CD14-positive monocyte (primary cell): Measurements from ENCODE around the gene SPECC1L. TPM values are rescaled to one million over a fixed set of nuclear protein-coding genes. Genes with fewer than 3 reads are reported as not detected.

Source experiments
- DNase-seq, 3 donors: peaks; one replicate each; pipeline ENCODE4 v3.0.0-alpha.2; 2011 to 2022
- H2AFZ ChIP-seq: 2 replicates; pipeline ENCODE4 v1.6.0; 2012; ENCODE audit warnings: mild to moderate bottlenecking, low read depth, low read length, inconsistent platforms; ENCODE audit not compliant: insufficient read depth, poor library complexity, severe bottlenecking
- H3K27ac ChIP-seq, 2 donors: 1 replicate in 1 of 2; 2 replicates in 1 of 2; pipeline ENCODE4 v1.5.1; 2012 to 2013; ENCODE audit warnings: low read length in 2 of 2, control low read depth in 1 of 2, inconsistent platforms in 1 of 2, low read depth in 1 of 2, mild to moderate bottlenecking in 1 of 2
- H3K27me3 ChIP-seq, 2 donors: one replicate each; pipeline versions ENCODE4 v1.6.0 to v1.6.1; 2011 to 2013; ENCODE audit warnings: low read length in 2 of 2; ENCODE audit not compliant: control insufficient read depth in 2 of 2, insufficient read depth in 2 of 2
- H3K36me3 ChIP-seq, 2 donors: replicated peaks in 1 of 2; 1 replicate in 1 of 2; 2 replicates in 1 of 2; pipeline versions ENCODE4 v1.5.1 to v1.6.1; 2012 to 2013; ENCODE audit warnings: low read length in 2 of 2, control low read depth in 1 of 2, inconsistent platforms in 1 of 2, mild to moderate bottlenecking in 1 of 2; ENCODE audit not compliant: insufficient read depth in 2 of 2, control insufficient read depth in 1 of 2
- H3K4me1 ChIP-seq, 2 donors: 1 replicate in 1 of 2; 2 replicates in 1 of 2; pipeline versions ENCODE4 v1.5.1 to v1.6.1; 2012 to 2013; ENCODE audit warnings: low read length in 2 of 2, control low read depth in 1 of 2, inconsistent platforms in 1 of 2, mild to moderate bottlenecking in 1 of 2, moderate library complexity in 1 of 2; ENCODE audit not compliant: insufficient read depth in 2 of 2, control insufficient read depth in 1 of 2
- H3K4me2 ChIP-seq: replicated peaks from 2 replicates; pipeline ENCODE3; 2012; ENCODE audit warnings: low read length, moderate library complexity, mild to moderate bottlenecking; ENCODE audit not compliant: poor library complexity, severe bottlenecking; ENCODE audit errors: extremely low read depth
- H3K4me3 ChIP-seq, 3 experiments: fragments of 200-600 bp in 1 of 3; sonication (generic) in 1 of 3; replicated peaks in 1 of 3; 1 replicate in 2 of 3; 2 replicates in 1 of 3; pipeline ENCODE4 v1.5.1; 2011 to 2013; ENCODE audit warnings: low read length in 3 of 3, mild to moderate bottlenecking in 3 of 3, control low read depth in 2 of 3, low read depth in 2 of 3, inconsistent platforms in 1 of 3, moderate library complexity in 1 of 3
- H3K79me2 ChIP-seq: 2 replicates; pipeline ENCODE4 v1.6.0; 2012; ENCODE audit warnings: mild to moderate bottlenecking, control low read depth, inconsistent platforms, low read length, moderate library complexity; ENCODE audit not compliant: insufficient read depth
- H3K9ac ChIP-seq: 2 replicates; pipeline ENCODE4 v1.6.0; 2017; ENCODE audit warnings: low read length, mild to moderate bottlenecking; ENCODE audit not compliant: insufficient read depth, poor library complexity, severe bottlenecking
- H3K9me3 ChIP-seq, 2 donors: replicated peaks in 1 of 2; 1 replicate in 1 of 2; 2 replicates in 1 of 2; pipeline versions ENCODE4 v1.5.1 to v1.6.1; 2012 to 2013; ENCODE audit warnings: low read length in 2 of 2, control low read depth in 1 of 2; ENCODE audit not compliant: control insufficient read depth in 1 of 2, insufficient read depth in 1 of 2
- H4K20me1 ChIP-seq: 2 replicates; pipeline ENCODE4 v1.6.0; 2012; ENCODE audit warnings: mild to moderate bottlenecking, low read length, control low read depth, moderate library complexity; ENCODE audit not compliant: insufficient read depth
- H3K27ac Mint-ChIP-seq, 7 donors: one replicate each; pipeline ENCODE4 v1.8.0; 2020; ENCODE audit warnings: mild to moderate bottlenecking in 7 of 7, mixed read lengths in 7 of 7, moderate library complexity in 6 of 7, inconsistent platforms in 2 of 7
- H3K27me3 Mint-ChIP-seq, 3 donors: one replicate each; pipeline ENCODE4 v1.8.0; 2021 to 2022; ENCODE audit warnings: low read depth in 3 of 3, mild to moderate bottlenecking in 3 of 3, mixed read lengths in 3 of 3, moderate library complexity in 3 of 3, inconsistent platforms in 1 of 3
- H3K36me3 Mint-ChIP-seq, 2 donors: one replicate each; pipeline ENCODE4 v1.8.0; 2020; ENCODE audit warnings: mixed read lengths in 2 of 2, inconsistent platforms in 1 of 2, mild to moderate bottlenecking in 1 of 2
- H3K4me1 Mint-ChIP-seq: one replicate; pipeline ENCODE4 v1.8.0; 2020; ENCODE audit warnings: mild to moderate bottlenecking, mixed read lengths
- H3K4me3 Mint-ChIP-seq, 2 donors: one replicate each; pipeline ENCODE4 v1.8.0; 2020; ENCODE audit warnings: mild to moderate bottlenecking in 2 of 2, mixed read lengths in 2 of 2, moderate library complexity in 1 of 2
- H3K9me3 Mint-ChIP-seq, 7 donors: one replicate each; pipeline ENCODE4 v1.8.0; 2020 to 2022; ENCODE audit warnings: mixed read lengths in 7 of 7, mild to moderate bottlenecking in 6 of 7, moderate library complexity in 6 of 7, inconsistent platforms in 2 of 7
- CTCF ChIP-seq: fragments of 200-600 bp; IDR thresholded peaks from one replicate; pipeline ENCODE4 v1.8.0; 2022; ENCODE audit warnings: antibody characterized with exemption, mild to moderate bottlenecking
- WGBS: methylation state at CpG from one replicate; pipeline ENCODE4 v1.1.5; 2013; ENCODE audit warnings: missing lambda C conversion rate; ENCODE audit not compliant: insufficient coverage; 5-methylcytosine and 5-hydroxymethylcytosine counted together
- intact Hi-C, 2 donors: fragments of 100-400 bp; cut with micrococcal nuclease; formaldehyde crosslinking; loops; one replicate each; pipeline versions ENCODE4 v1.15.0 to v1.15.1; 2023
- polyA plus RNA-seq, 3 donors: library from polyadenylated mRNA; depleted of rRNA in 1 of 3; unstranded in 2 of 3; stranded (reverse) in 1 of 3; fragments of 300-500 nt in 2 of 3; fragments of >200 nt in 1 of 3; fragmentation: Illumina TruSeq in 2 of 3; gene quantifications; 1 replicate in 2 of 3; 2 replicates in 1 of 3; pipeline ENCODE4 v1.2.3, GENCODE V29; 2012 to 2021

The SPECC1L gene
- polyA plus RNA-seq, 3 donors, result 2.5 to 7.2 (median 4.9) TPM

GRCh38 chr22:24323695-24324094 lies 53.1 kb downstream of the SPECC1L start:
- no peaks in the 10 kb centered on the region for H4K20me1 ChIP-seq
- H3K9ac ChIP-seq, result no peak overlapping the region
- no CpG with 5 or more reads among the region's 3 CpGs for WGBS
- intact Hi-C loops, result loop anchor here (2.0 to 10.0 kb wide), 2 partner anchors 61 to 201 kb away; no protein-coding TSS in a partner anchor
- no peaks in the 10 kb centered on the region for H3K79me2 ChIP-seq
- H3K27ac ChIP-seq, result no peak overlapping the region
- TF ChIP-seq CTCF, result no peak
- Mint-ChIP-seq H3K27me3 (no peaks in the 10 kb centered on the region), H3K4me1 (peaks cover 8% of the 10 kb centered on the region), H3K4me3 (no peak overlapping the region), H3K27ac (no peak overlapping the region), H3K9me3 (no peaks in the 10 kb centered on the region), H3K36me3 (peaks cover 54 to 64% of the 10 kb centered on the region in 2 donors)
- H3K4me1 ChIP-seq, result peaks cover 3 to 4% of the 10 kb centered on the region in 2 donors
- no peaks in the 10 kb centered on the region for H3K9me3 ChIP-seq
- no peak overlapping the region for H3K4me2 ChIP-seq
- DNase-seq, result no peak
- H3K36me3 ChIP-seq, result peaks cover 40 to 85% of the 10 kb centered on the region in 2 donors
- H3K4me3 ChIP-seq, result no peak overlapping the region
- H2AFZ ChIP-seq, result no peak overlapping the region
- H3K27me3 ChIP-seq, result no peaks in the 10 kb centered on the region

GRCh38 chr22:24324137-24324536 lies 53.5 kb downstream of the SPECC1L start:
- Histone ChIP-seq H3K9me3 (no peaks in the 10 kb centered on the region), H3K79me2 (no peaks in the 10 kb centered on the region), H3K27me3 (no peaks in the 10 kb centered on the region), H2AFZ (no peak overlapping the region), H3K9ac (no peak overlapping the region), H3K4me3 (no peak overlapping the region), H4K20me1 (no peaks in the 10 kb centered on the region), H3K4me2 (no peak overlapping the region), H3K4me1 (peaks cover 3 to 4% of the 10 kb centered on the region in 2 donors), H3K27ac (no peak overlapping the region), H3K36me3 (peaks cover 40 to 85% of the 10 kb centered on the region in 2 donors)
- H3K4me1 Mint-ChIP-seq, result peaks cover 8% of the 10 kb centered on the region
- 94% methylated on average over 2 of the region's 8 CpGs for WGBS
- DNase-seq, result no peak
- H3K36me3 Mint-ChIP-seq, result peaks cover 52 to 64% of the 10 kb centered on the region in 2 donors
- no peaks in the 10 kb centered on the region for H3K9me3 Mint-ChIP-seq
- TF ChIP-seq CTCF, result no peak
- H3K27ac Mint-ChIP-seq, result peak overlapping the region in 2 of 7 donors; percentile 30 to 82
- no peaks in the 10 kb centered on the region for H3K27me3 Mint-ChIP-seq
- intact Hi-C loops, result loop anchor here (2.0 to 10.0 kb wide), 2 partner anchors 61 to 201 kb away; no protein-coding TSS in a partner anchor
- no peak overlapping the region for H3K4me3 Mint-ChIP-seq
